Measurements from ENCODE around the gene FOXI2. TPM values are rescaled to one million over a fixed set of nuclear protein-coding genes. Genes with fewer than 3 reads are reported as not detected.

The FOXI2 gene
- total RNA-seq, 1 donor from 2014 or later: not detected

- no peak overlapping the region for H3K4me2 ChIP-seq (ENCODE audit: low read length)
- no peak overlapping the region for H3K9ac ChIP-seq (ENCODE audit: low read length)
- DNase-seq (ENCODE audit: low read depth): peak; percentile 9
- Mint-ChIP-seq H3K36me3 (ENCODE audit: low read depth, unreplicated experiment) (no peaks in the 10 kb centered on the region), H3K4me3 (ENCODE audit: unreplicated experiment) (no peak overlapping the region), H3K27me3 (ENCODE audit: low read depth, unreplicated experiment) (peaks cover 13% of the 10 kb centered on the region), H3K4me1 (ENCODE audit: low read depth, unreplicated experiment) (no peaks in the 10 kb centered on the region), H3K9me3 (ENCODE audit: unreplicated experiment) (no peaks in the 10 kb centered on the region), H3K27ac (ENCODE audit: unreplicated experiment) (no peak overlapping the region)
- no peak overlapping the region for H3K4me3 ChIP-seq (ENCODE audit: insufficient read depth, low read depth, low read length)
- no peaks in the 10 kb centered on the region for H3K79me2 ChIP-seq (ENCODE audit: insufficient read depth, low read length)
- no peak overlapping the region for H3K27ac ChIP-seq (ENCODE audit: low read depth, low read length)
- no peak for FAIRE-seq
- H3K9me3 ChIP-seq (ENCODE audit: insufficient read depth, low read depth, low read length): no peaks in the 10 kb centered on the region
- H4K20me1 ChIP-seq (ENCODE audit: insufficient read depth, low read length): no peaks in the 10 kb centered on the region
- no peaks in the 10 kb centered on the region for H3K27me3 ChIP-seq (ENCODE audit: insufficient read depth, low read length)
- no peak overlapping the region for H2AFZ ChIP-seq (ENCODE audit: low read depth, low read length)
- no peaks in the 10 kb centered on the region for H3K36me3 ChIP-seq (ENCODE audit: insufficient read depth, low read length)
- TF ChIP-seq EZH2 (IDR thresholded peaks at IDR 0.05; ENCODE audit: insufficient read depth, low read length) (no peak), CTCF (IDR thresholded peaks at IDR 0.05; ENCODE audit: insufficient read depth, low read depth, low read length) (peak; percentile 22)
- no peaks in the 10 kb centered on the region for H3K4me1 ChIP-seq (ENCODE audit: insufficient read depth, low read length)
These were observed 21.1 kb upstream of the FOXI2 start for GRCh38 chr10:127715782-127716378.

- H3K9me3 ChIP-seq (ENCODE audit: insufficient read depth, low read depth, low read length): no peaks in the 10 kb centered on the region
- H3K27ac ChIP-seq (ENCODE audit: low read depth, low read length): no peak overlapping the region
- DNase-seq (ENCODE audit: low read depth) (no peak), FAIRE-seq (no peak)
- H3K4me3 Mint-ChIP-seq (ENCODE audit: unreplicated experiment): no peak overlapping the region
- peaks cover 21% of the 10 kb centered on the region for H3K27me3 Mint-ChIP-seq (ENCODE audit: low read depth, unreplicated experiment)
- H3K36me3 Mint-ChIP-seq (ENCODE audit: low read depth, unreplicated experiment): no peaks in the 10 kb centered on the region
- TF ChIP-seq EZH2 (IDR thresholded peaks at IDR 0.05; ENCODE audit: insufficient read depth, low read length): no peak
- no peaks in the 10 kb centered on the region for H3K27me3 ChIP-seq (ENCODE audit: insufficient read depth, low read length)
- H3K79me2 ChIP-seq (ENCODE audit: insufficient read depth, low read length): no peaks in the 10 kb centered on the region
- H3K9ac ChIP-seq (ENCODE audit: low read length): no peak overlapping the region
- H3K4me3 ChIP-seq (ENCODE audit: insufficient read depth, low read depth, low read length): no peak overlapping the region
- H3K4me1 Mint-ChIP-seq (ENCODE audit: low read depth, unreplicated experiment): no peaks in the 10 kb centered on the region
- H3K4me2 ChIP-seq (ENCODE audit: low read length): no peak overlapping the region
- H4K20me1 ChIP-seq (ENCODE audit: insufficient read depth, low read length): no peaks in the 10 kb centered on the region
- no peaks in the 10 kb centered on the region for H3K4me1 ChIP-seq (ENCODE audit: insufficient read depth, low read length)
- H2AFZ ChIP-seq (ENCODE audit: low read depth, low read length): no peak overlapping the region
- no peaks in the 10 kb centered on the region for H3K36me3 ChIP-seq (ENCODE audit: insufficient read depth, low read length)
- no peak overlapping the region for H3K27ac Mint-ChIP-seq (ENCODE audit: unreplicated experiment)
- peaks cover 2% of the 10 kb centered on the region for H3K9me3 Mint-ChIP-seq (ENCODE audit: unreplicated experiment)
These were observed 16.8 kb upstream of the FOXI2 start for GRCh38 chr10:127720142-127720541.

GRCh38 chr10:127720903-127721302, 16.1 kb upstream of the FOXI2 start:
- Mint-ChIP-seq H3K4me3 (ENCODE audit: unreplicated experiment) (no peak overlapping the region), H3K36me3 (ENCODE audit: low read depth, unreplicated experiment) (no peaks in the 10 kb centered on the region), H3K27ac (ENCODE audit: unreplicated experiment) (no peak overlapping the region), H3K27me3 (ENCODE audit: low read depth, unreplicated experiment) (peaks cover 28% of the 10 kb centered on the region), H3K9me3 (ENCODE audit: unreplicated experiment) (peaks cover 2% of the 10 kb centered on the region), H3K4me1 (ENCODE audit: low read depth, unreplicated experiment) (no peaks in the 10 kb centered on the region)
- H3K9me3 ChIP-seq (ENCODE audit: insufficient read depth, low read depth, low read length): no peaks in the 10 kb centered on the region
- DNase-seq (ENCODE audit: low read depth) (no peak), FAIRE-seq (no peak)
- H3K4me3 ChIP-seq (ENCODE audit: insufficient read depth, low read depth, low read length): no peak overlapping the region
- H4K20me1 ChIP-seq (ENCODE audit: insufficient read depth, low read length): no peaks in the 10 kb centered on the region
- no peak overlapping the region for H3K27ac ChIP-seq (ENCODE audit: low read depth, low read length)
- H3K4me1 ChIP-seq (ENCODE audit: insufficient read depth, low read length): no peaks in the 10 kb centered on the region
- H3K4me2 ChIP-seq (ENCODE audit: low read length): no peak overlapping the region
- no peak overlapping the region for H3K9ac ChIP-seq (ENCODE audit: low read length)
- H3K36me3 ChIP-seq (ENCODE audit: insufficient read depth, low read length): no peaks in the 10 kb centered on the region
- no peaks in the 10 kb centered on the region for H3K27me3 ChIP-seq (ENCODE audit: insufficient read depth, low read length)
- no peak for TF ChIP-seq EZH2 (IDR thresholded peaks at IDR 0.05; ENCODE audit: insufficient read depth, low read length)
- TF ChIP-seq CTCF (IDR thresholded peaks at IDR 0.05; ENCODE audit: insufficient read depth, low read depth, low read length): no peak
- H2AFZ ChIP-seq (ENCODE audit: low read depth, low read length): no peak overlapping the region
- no peaks in the 10 kb centered on the region for H3K79me2 ChIP-seq (ENCODE audit: insufficient read depth, low read length)
